KMS-11 (cell line): Measurements from ENCODE around the gene LAP3.

ENCODE experiments used
- H2AFZ ChIP-seq: fragments of 200-600 bp; sonication (generic); 2 replicates; pipeline ENCODE4 v1.6.1; 2016; ENCODE audit warnings: antibody characterized with exemption, mixed run types, low read depth
- H3K27ac ChIP-seq: fragments of 200-600 bp; sonication (generic); 2 replicates; pipeline ENCODE4 v1.6.1; 2016; ENCODE audit warnings: mild to moderate bottlenecking, mixed run types
- H3K27me3 ChIP-seq: fragments of 200-600 bp; sonication (generic); 2 replicates; pipeline ENCODE4 v1.6.1; 2017; ENCODE audit warnings: mild to moderate bottlenecking, low read depth, mixed run types, moderate library complexity; ENCODE audit not compliant: insufficient read depth
- H3K36me3 ChIP-seq: fragments of 200-600 bp; sonication (generic); 2 replicates; pipeline ENCODE4 v1.6.1; 2017; ENCODE audit warnings: mild to moderate bottlenecking, mixed run types; ENCODE audit not compliant: insufficient read depth
- H3K4me1 ChIP-seq: fragments of 200-600 bp; sonication (generic); 2 replicates; pipeline ENCODE4 v1.6.1; 2016; ENCODE audit warnings: mild to moderate bottlenecking, low read depth, mixed run types; ENCODE audit not compliant: poor library complexity, severe bottlenecking
- H3K4me2 ChIP-seq: fragments of 200-600 bp; sonication (generic); 2 replicates; pipeline ENCODE4 v1.7.0; 2016; ENCODE audit warnings: mild to moderate bottlenecking, mixed run types
- H3K4me3 ChIP-seq: fragments of 200-600 bp; sonication (generic); IDR thresholded peaks from 2 replicates; pipeline ENCODE4 v1.6.1; 2017; ENCODE audit warnings: low read depth, low read length, mixed read lengths; ENCODE audit not compliant: insufficient read depth
- H3K79me2 ChIP-seq: fragments of 200-600 bp; sonication (generic); 2 replicates; pipeline ENCODE4 v1.6.1; 2016; ENCODE audit warnings: low read depth, mixed run types; ENCODE audit not compliant: insufficient read depth
- H3K9ac ChIP-seq: fragments of 200-600 bp; sonication (generic); 2 replicates; pipeline ENCODE4 v1.6.1; 2016; ENCODE audit warnings: mild to moderate bottlenecking, mixed run types
- H4K20me1 ChIP-seq: fragments of 200-600 bp; sonication (generic); 2 replicates; pipeline ENCODE4 v1.6.1; 2016; ENCODE audit warnings: mild to moderate bottlenecking, mixed run types; ENCODE audit not compliant: insufficient read depth
- TF ChIP-seq, protein P1 (sequence below): fragments of 200-600 bp; sonication (generic); conservative IDR thresholded peaks from 2 replicates; pipeline ENCODE4 v1.6.1; 2017; ENCODE audit warnings: low read depth, mild to moderate bottlenecking, antibody characterized with exemption, low read length, moderate library complexity, mixed read lengths

The LAP3 gene

DNA sequence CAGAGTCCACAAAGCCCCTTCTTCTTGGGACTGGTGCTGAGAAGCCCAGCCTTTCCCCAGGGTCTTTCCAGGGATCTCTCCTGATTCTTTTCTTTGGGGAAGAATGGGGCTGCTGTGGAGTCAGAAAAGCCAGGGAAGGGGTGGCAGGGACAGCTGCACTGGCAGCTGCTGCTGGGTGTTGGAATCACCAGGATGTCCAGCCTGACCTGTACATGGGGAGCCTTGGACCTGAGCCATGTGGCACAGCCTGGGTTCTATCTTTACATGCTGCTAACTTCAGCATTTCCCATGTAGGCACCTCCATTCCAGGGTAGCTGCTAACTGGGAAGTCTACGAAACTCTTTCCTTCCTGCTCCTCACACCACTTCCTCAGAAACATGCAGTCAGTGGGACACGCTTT is 73.4 kb downstream of the LAP3 start:
- Histone ChIP-seq H3K27me3 (no peaks in the 10 kb centered on the region), H3K27ac (no peak overlapping the region), H3K36me3 (no peaks in the 10 kb centered on the region), H3K4me3 (no peak overlapping the region), H4K20me1 (no peaks in the 10 kb centered on the region), H3K4me2 (no peak overlapping the region), H3K9ac (no peak overlapping the region), H2AFZ (no peak overlapping the region), H3K79me2 (no peaks in the 10 kb centered on the region), H3K4me1 (no peaks in the 10 kb centered on the region)
- TF ChIP-seq, protein P1, sequence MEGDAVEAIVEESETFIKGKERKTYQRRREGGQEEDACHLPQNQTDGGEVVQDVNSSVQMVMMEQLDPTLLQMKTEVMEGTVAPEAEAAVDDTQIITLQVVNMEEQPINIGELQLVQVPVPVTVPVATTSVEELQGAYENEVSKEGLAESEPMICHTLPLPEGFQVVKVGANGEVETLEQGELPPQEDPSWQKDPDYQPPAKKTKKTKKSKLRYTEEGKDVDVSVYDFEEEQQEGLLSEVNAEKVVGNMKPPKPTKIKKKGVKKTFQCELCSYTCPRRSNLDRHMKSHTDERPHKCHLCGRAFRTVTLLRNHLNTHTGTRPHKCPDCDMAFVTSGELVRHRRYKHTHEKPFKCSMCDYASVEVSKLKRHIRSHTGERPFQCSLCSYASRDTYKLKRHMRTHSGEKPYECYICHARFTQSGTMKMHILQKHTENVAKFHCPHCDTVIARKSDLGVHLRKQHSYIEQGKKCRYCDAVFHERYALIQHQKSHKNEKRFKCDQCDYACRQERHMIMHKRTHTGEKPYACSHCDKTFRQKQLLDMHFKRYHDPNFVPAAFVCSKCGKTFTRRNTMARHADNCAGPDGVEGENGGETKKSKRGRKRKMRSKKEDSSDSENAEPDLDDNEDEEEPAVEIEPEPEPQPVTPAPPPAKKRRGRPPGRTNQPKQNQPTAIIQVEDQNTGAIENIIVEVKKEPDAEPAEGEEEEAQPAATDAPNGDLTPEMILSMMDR, result no peak

DNA sequence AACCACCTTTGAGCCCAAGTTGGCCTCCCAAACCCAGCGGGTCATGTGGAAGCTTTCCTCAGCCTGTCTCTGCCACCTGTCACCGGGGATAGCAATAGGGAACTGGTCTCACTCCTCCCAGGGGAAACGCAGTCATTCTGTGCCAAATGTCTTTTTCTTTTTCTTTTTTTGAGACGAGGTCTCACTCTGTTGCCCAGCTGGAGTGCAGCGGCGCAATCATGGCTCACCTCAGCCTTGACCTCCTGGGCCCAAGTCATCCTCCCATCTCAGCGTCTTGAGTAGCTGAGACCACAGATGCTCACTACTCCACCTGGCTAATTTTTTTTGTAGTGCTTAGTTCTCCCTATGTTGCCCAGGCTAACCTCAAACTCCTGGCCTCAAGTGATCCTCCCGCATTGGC is 77.7 kb downstream of the LAP3 start:
- Histone ChIP-seq H3K36me3 (no peaks in the 10 kb centered on the region), H4K20me1 (no peaks in the 10 kb centered on the region), H3K4me2 (no peak overlapping the region), H3K27ac (no peak overlapping the region), H2AFZ (no peak overlapping the region), H3K4me1 (no peaks in the 10 kb centered on the region), H3K4me3 (no peak overlapping the region), H3K9ac (no peak overlapping the region), H3K27me3 (no peaks in the 10 kb centered on the region), H3K79me2 (no peaks in the 10 kb centered on the region)
- TF ChIP-seq, protein P1, result no peak

DNA sequence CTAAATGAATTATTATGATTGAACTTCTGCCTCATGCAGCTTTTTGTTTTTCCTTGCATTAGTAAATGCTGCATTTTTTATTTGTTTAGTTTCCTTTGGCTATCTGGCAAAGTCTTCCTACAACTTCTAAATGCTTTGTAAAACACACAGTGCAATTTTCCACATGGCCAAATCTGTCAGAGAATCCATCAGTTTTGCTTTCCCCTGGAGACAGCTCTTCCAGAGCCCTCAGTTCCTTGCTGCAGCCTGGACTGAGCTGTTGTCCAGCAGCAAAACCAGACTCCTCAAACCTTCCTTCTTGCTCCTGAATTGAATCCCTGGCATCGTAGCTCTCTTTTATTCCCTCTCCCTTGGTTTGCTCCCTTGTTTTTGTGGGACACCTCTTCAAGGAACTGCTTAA is 80.1 kb downstream of the LAP3 start:
- H3K36me3 ChIP-seq, result no peaks in the 10 kb centered on the region
- no peak overlapping the region for H3K4me2 ChIP-seq
- H3K4me3 ChIP-seq, result no peak overlapping the region
- no peaks in the 10 kb centered on the region for H3K4me1 ChIP-seq
- H3K79me2 ChIP-seq, result no peaks in the 10 kb centered on the region
- no peaks in the 10 kb centered on the region for H4K20me1 ChIP-seq
- no peak overlapping the region for H3K27ac ChIP-seq
- H3K27me3 ChIP-seq, result no peaks in the 10 kb centered on the region
- H3K9ac ChIP-seq, result no peak overlapping the region
- H2AFZ ChIP-seq, result no peak overlapping the region
- TF ChIP-seq, protein P1, result no peak
